KG1 (cell line): Measurements from ENCODE around the gene PPP2R5B.

Experiments used
- DNase-seq: peaks from one replicate; lab custom pipeline; 2025; lab: John Stamatoyannopoulos, UW

PPP2R5B gene

GRCh38 chr11:64888729-64889511 lies 35.6 kb upstream of the PPP2R5B start:
- no peak for DNase-seq

GRCh38 chr11:64890522-64890939 lies 34.0 kb upstream of the PPP2R5B start:
- DNase-seq = no peak

GRCh38 chr11:64891215-64891848 lies 33.2 kb upstream of the PPP2R5B start:
- DNase-seq = no peak

- no peak for DNase-seq
These were observed 32.6 kb upstream of the PPP2R5B start for GRCh38 chr11:64891880-64892279.

- DNase-seq = no peak
These were observed 32.1 kb upstream of the PPP2R5B start for GRCh38 chr11:64892411-64892831.

- no peak for DNase-seq
These were observed 31.7 kb upstream of the PPP2R5B start for GRCh38 chr11:64892838-64893193.

- DNase-seq = no peak
These were observed 31.1 kb upstream of the PPP2R5B start for GRCh38 chr11:64893194-64894069.

- peak; percentile 37 for DNase-seq
These were observed 30.2 kb upstream of the PPP2R5B start for GRCh38 chr11:64894070-64894811.

GRCh38 chr11:64894812-64895452 lies 29.6 kb upstream of the PPP2R5B start:
- no peak for DNase-seq

GRCh38 chr11:64896448-64897022 lies 28.0 kb upstream of the PPP2R5B start:
- DNase-seq = no peak

- no peak for DNase-seq
These were observed 27.0 kb upstream of the PPP2R5B start for GRCh38 chr11:64897381-64898075.

GRCh38 chr11:64898076-64898445 lies 26.4 kb upstream of the PPP2R5B start:
- no peak for DNase-seq

GRCh38 chr11:64898541-64898940 lies 25.9 kb upstream of the PPP2R5B start:
- DNase-seq = no peak

- no peak for DNase-seq
These were observed 24.2 kb upstream of the PPP2R5B start for GRCh38 chr11:64900263-64900678.

GRCh38 chr11:64900774-64901173 lies 23.7 kb upstream of the PPP2R5B start:
- DNase-seq = no peak

- DNase-seq = no peak
These were observed 22.2 kb upstream of the PPP2R5B start for GRCh38 chr11:64902102-64902900.

- DNase-seq = no peak
These were observed 21.1 kb upstream of the PPP2R5B start for GRCh38 chr11:64903291-64903833.

GRCh38 chr11:64905516-64906313 lies 18.8 kb upstream of the PPP2R5B start:
- DNase-seq = no peak

GRCh38 chr11:64906314-64906635 lies 18.2 kb upstream of the PPP2R5B start:
- DNase-seq = no peak
